Upper lobe of right lung (tissue), 1 donor: ENCODE data around the gene DHX40. TPM values are rescaled to one million over a fixed set of nuclear protein-coding genes. Genes with fewer than 3 reads are reported as not detected.
"Not testable (repeated sequence)": the region's sequence is repeated elsewhere in the genome, so short reads cannot be mapped to it uniquely, and the experiment has no call there.

Experiments used
- ATAC-seq: fragments of 200-7000 bp; cut with Tn5 transposase; one replicate; pipeline ENCODE4 v1.9.1; 2020; ENCODE audit warnings: mild to moderate bottlenecking, moderate library complexity
- DNase-seq: peaks from one replicate; pipeline ENCODE4 v3.0.0-alpha.2; 2020
- H3K27ac ChIP-seq: fragments of 200-600 bp; one replicate; pipeline ENCODE4 v1.8.0; 2022
- H3K27me3 ChIP-seq: fragments of 200-600 bp; one replicate; pipeline ENCODE4 v1.8.0; 2022; ENCODE audit warnings: mild to moderate bottlenecking
- H3K36me3 ChIP-seq: fragments of 200-600 bp; one replicate; pipeline ENCODE4 v1.8.0; 2022
- H3K4me1 ChIP-seq: fragments of 200-600 bp; one replicate; pipeline ENCODE4 v1.8.0; 2022
- H3K4me3 ChIP-seq: fragments of 200-600 bp; one replicate; pipeline ENCODE4 v1.8.0; 2022; ENCODE audit warnings: mild to moderate bottlenecking
- H3K9me3 ChIP-seq: fragments of 200-600 bp; one replicate; pipeline ENCODE4 v1.8.0; 2022
- intact Hi-C: fragments of 100-400 bp; cut with DNase I; formaldehyde crosslinking; loops from one replicate; pipeline ENCODE4 v1.11.0; 2022
- long read RNA-seq: library from polyadenylated mRNA; unstranded; transcript quantifications from one replicate; pipeline ENCODE4 v2.0.0, GENCODE V29; 2021
- total RNA-seq: library from RNA; stranded (reverse); fragmentation: NEBNext Ultra II Directional; extraction: Animal tissue kit (Norgen Biotek cat#: 25700); gene quantifications from one replicate; pipeline ENCODE4 v1.2.1, GENCODE V29; 2021
- TF ChIP-seq, protein P1 (sequence below): fragments of 200-600 bp; IDR thresholded peaks from one replicate; pipeline ENCODE4 v1.8.0; 2022; ENCODE audit warnings: antibody characterized with exemption
- donor health status: DM: no; HTN: yes; CAD: no; lungs with severe emphysema.

The DHX40 gene, protein sequence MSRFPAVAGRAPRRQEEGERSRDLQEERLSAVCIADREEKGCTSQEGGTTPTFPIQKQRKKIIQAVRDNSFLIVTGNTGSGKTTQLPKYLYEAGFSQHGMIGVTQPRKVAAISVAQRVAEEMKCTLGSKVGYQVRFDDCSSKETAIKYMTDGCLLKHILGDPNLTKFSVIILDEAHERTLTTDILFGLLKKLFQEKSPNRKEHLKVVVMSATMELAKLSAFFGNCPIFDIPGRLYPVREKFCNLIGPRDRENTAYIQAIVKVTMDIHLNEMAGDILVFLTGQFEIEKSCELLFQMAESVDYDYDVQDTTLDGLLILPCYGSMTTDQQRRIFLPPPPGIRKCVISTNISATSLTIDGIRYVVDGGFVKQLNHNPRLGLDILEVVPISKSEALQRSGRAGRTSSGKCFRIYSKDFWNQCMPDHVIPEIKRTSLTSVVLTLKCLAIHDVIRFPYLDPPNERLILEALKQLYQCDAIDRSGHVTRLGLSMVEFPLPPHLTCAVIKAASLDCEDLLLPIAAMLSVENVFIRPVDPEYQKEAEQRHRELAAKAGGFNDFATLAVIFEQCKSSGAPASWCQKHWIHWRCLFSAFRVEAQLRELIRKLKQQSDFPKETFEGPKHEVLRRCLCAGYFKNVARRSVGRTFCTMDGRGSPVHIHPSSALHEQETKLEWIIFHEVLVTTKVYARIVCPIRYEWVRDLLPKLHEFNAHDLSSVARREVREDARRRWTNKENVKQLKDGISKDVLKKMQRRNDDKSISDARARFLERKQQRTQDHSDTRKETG
- 25.0 TPM for total RNA-seq
- long read RNA-seq, transcript DHX40-201 (18 exons, 3,660 nt), result major isoform, 42 of 52 reads
- long read RNA-seq, partial matches to known transcripts, result 4 of 52 reads
- long read RNA-seq, other reads (novel, unspliced or antisense), result 6 of 52 reads

DNA sequence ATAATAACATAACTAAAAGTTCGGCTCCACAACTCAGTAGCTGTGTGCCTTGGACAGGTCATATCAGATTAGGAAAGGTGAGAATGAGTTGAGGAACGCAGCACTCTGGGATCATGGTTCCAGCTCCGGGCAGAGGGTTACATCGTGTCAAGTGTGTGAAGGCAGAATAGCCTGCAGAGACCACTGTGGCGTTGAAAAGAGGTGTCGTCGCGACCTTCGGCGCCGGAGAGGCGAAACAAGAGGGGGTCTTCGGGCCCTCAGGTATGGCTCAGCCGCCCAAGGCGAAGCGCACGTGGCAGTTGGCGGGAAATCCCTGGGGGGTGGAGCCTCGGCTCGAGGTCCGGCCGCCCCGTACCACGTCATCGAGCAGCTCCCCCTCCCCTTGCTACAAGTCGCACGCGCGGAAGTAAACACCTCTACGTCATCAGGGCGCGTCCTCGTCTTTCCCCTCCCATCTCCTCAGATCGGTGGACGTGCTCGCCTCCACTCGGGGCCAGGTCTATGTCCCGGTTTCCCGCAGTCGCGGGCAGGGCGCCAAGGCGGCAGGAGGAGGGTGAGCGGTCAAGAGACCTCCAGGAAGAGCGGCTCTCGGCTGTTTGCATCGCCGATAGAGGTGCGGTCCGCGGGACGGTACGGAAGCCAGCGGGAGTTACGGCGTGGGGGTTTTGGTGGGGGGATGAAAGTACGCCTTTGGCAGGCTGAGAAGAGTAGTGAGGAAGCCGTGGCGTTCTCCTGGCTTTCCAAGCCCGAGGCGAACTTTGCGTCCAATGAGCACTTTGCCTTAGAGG is at the start of gene DHX40:
Gene DHX40 (plus strand): TSS at position 440 of the 788 bp plus-strand sequence. CDS start 62 bp downstream, at position 502.
- Histone ChIP-seq H3K4me1 (peaks cover 9% of the 10 kb centered on the region), H3K27me3 (no peaks in the 10 kb centered on the region), H3K4me3 (peak within 1 kb of the TSS; percentile 97), H3K9me3 (no peaks in the 10 kb centered on the region), H3K27ac (peak within 1 kb of the TSS; percentile 81), H3K36me3 (peaks cover under 1% of the 10 kb centered on the region)
- ATAC-seq (peak; percentile 98), DNase-seq (peak; percentile 96)
- TF ChIP-seq, protein P1, sequence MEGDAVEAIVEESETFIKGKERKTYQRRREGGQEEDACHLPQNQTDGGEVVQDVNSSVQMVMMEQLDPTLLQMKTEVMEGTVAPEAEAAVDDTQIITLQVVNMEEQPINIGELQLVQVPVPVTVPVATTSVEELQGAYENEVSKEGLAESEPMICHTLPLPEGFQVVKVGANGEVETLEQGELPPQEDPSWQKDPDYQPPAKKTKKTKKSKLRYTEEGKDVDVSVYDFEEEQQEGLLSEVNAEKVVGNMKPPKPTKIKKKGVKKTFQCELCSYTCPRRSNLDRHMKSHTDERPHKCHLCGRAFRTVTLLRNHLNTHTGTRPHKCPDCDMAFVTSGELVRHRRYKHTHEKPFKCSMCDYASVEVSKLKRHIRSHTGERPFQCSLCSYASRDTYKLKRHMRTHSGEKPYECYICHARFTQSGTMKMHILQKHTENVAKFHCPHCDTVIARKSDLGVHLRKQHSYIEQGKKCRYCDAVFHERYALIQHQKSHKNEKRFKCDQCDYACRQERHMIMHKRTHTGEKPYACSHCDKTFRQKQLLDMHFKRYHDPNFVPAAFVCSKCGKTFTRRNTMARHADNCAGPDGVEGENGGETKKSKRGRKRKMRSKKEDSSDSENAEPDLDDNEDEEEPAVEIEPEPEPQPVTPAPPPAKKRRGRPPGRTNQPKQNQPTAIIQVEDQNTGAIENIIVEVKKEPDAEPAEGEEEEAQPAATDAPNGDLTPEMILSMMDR, result no peak
- intact Hi-C loops, result no loop called here

DNA sequence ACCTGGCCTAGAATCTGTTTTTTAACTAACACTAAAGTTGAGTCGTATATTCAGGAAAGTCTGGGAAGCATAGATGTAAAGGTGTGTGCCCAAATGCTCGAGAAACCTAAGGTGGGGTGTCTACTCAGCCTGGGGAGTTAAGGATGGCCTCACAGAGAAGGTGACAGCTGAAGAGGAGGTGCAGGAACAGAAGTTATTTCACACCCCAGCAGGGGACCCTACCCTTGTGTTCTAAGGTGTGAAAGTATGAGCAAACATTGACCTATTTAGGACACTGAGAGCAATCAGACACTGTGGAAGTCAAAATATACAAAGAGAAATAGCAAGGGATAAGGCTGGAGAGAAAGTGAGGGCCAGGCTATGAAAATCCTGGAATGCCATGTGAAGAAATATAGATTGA is 49.0 kb upstream of the DHX40 start:
- intact Hi-C loops, result no loop called here
- no peaks in the 10 kb centered on the region for H3K36me3 ChIP-seq
- ATAC-seq (no peak), DNase-seq (no peak)
- TF ChIP-seq, protein P1, result no peak
- no peak overlapping the region for H3K4me3 ChIP-seq
- no peaks in the 10 kb centered on the region for H3K27me3 ChIP-seq
- H3K4me1 ChIP-seq, result peaks cover 36% of the 10 kb centered on the region
- H3K9me3 ChIP-seq, result no peaks in the 10 kb centered on the region
- no peak overlapping the region for H3K27ac ChIP-seq

DNA sequence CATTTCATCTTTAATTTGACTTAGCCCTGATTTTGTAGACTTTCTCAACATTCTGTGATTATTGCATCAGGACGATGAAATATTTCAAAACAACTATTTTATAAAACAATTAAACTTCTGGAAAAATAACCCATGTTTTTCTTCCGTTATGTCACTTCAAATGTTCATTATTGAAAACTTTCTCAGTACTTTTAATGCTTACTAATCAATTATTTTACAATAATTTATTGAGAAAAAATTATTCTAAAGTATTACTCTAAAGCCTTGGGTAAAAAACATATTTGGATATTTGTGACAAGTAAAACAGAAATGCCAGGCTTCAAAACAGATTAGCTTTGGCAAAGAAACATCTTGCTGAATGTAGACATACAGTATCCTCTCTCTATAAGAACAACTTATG is 46.3 kb upstream of the DHX40 start:
- Histone ChIP-seq H3K4me3 (no peak overlapping the region), H3K27ac (no peak overlapping the region), H3K9me3 (no peaks in the 10 kb centered on the region), H3K36me3 (no peaks in the 10 kb centered on the region), H3K27me3 (no peaks in the 10 kb centered on the region), H3K4me1 (peaks cover 25% of the 10 kb centered on the region)
- intact Hi-C loops, result no loop called here
- no peak for DNase-seq
- ATAC-seq, result no peak
- TF ChIP-seq, protein P1, result no peak

DNA sequence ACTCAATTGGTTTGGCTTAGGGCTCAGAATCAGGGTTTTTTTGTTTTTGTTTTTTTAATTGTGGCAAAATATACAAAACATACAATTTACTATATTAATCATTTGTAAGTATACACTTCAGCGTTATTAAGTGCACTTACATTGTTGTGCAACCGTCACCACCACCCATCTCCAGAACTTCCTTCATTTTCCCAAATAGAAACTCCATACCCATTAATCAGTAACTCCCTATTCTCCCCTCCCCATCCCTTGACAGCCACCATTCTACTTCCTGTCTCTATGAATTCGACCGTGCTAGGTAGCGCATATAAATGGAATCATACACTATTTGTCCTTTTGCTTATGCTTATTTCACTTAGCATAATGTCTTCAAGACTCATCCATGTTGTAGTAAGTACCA is 45.2 kb upstream of the DHX40 start:
- Histone ChIP-seq H3K9me3 (no peaks in the 10 kb centered on the region), H3K36me3 (no peaks in the 10 kb centered on the region), H3K27me3 (no peaks in the 10 kb centered on the region), H3K4me1 (peaks cover 16% of the 10 kb centered on the region), H3K27ac (no peak overlapping the region), H3K4me3 (no peak overlapping the region)
- intact Hi-C loops, result no loop called here
- TF ChIP-seq, protein P1, result no peak
- no peak for DNase-seq
- peak; percentile 38 for ATAC-seq

DNA sequence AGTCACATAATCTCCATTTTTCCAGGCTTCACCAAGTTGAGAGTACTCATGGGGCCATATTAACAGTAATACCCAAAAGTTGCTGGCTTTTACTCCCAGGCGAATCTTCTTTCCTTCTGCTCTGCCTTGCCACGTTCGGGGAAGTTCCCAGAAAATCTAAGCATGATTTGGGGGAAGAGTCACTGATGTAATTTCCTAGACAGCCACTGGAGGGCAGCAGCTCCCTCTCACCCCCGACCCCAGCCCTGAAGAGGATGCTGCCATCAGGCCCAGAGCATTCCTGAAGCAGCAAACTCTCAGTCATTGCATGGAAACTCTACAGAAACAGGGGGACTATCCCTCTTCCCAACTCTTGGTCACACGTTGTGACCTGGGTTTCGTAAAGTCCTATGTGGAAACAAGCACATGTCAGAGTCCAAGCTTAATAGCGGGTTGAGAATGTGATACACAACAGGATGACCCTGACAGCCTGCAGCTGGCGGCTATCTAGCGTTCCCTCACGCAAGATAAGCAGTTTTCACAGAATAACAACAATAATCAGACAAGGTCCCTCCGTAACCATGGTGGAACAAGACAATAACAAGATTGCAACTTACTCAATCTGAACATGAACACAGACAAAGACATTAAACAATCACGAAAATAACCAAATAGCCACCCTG is 43.8 kb upstream of the DHX40 start:
- Histone ChIP-seq H3K36me3 (no peaks in the 10 kb centered on the region), H3K4me1 (peaks cover 10% of the 10 kb centered on the region), H3K27me3 (no peaks in the 10 kb centered on the region), H3K27ac (peak overlapping the region; percentile 60), H3K9me3 (no peaks in the 10 kb centered on the region), H3K4me3 (no peak overlapping the region)
- ATAC-seq, result peak; percentile 98
- TF ChIP-seq, protein P1, result peak; percentile 85
- intact Hi-C loops, result no loop called here
- no peak for DNase-seq

DNA sequence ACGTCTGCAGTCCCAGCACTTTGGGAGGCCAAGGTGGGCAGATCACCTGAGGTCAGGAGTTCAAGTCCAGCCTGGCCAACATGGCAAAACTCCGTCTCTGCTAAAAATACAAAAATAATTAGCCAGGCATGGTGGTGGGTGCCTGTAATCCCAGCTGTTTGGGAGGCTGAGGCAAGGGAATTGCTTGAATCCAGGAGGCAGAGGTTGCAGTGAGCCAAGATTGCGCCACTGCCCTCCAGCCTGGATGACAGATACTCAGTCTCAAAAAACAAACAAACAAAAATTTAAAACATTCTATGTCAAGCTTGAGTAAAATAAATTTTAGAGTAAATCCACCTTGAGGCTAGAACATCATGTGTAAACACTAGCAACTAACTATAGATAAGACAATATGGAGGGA is 40.5 kb upstream of the DHX40 start:
- H3K9me3 ChIP-seq, H3K27ac ChIP-seq, H3K27me3 ChIP-seq, DNase-seq, ATAC-seq, H3K4me3 ChIP-seq, H3K36me3 ChIP-seq, intact Hi-C loops: not testable (repeated sequence)
- H3K4me1 ChIP-seq, result peaks cover 10% of the 10 kb centered on the region
